Measurements from ENCODE around the gene PFDN2. TPM values are rescaled to one million over a fixed set of nuclear protein-coding genes. Genes with fewer than 3 reads are reported as not detected.

PFDN2 gene
- total and polyA plus RNA-seq, 10 of the 15 experiments (the other 5 are each of a cell fraction or from before 2014, with no cell fraction given), result 30.0 to 141 (median 80.5) TPM

- Histone ChIP-seq H4K20me1 (ENCODE audit: control insufficient read depth, insufficient read depth) (no peaks in the 10 kb centered on the region), H3K4me3 (no peak overlapping the region), H3K4me2 (ENCODE audit: control insufficient read depth, insufficient read depth) (no peak overlapping the region), H3K27me3 (replicated peaks in 1 of 2; ENCODE audit: control insufficient read depth in 2 of 2, insufficient read depth in 2 of 2, low read length in 1 of 2) (no peaks in the 10 kb centered on the region), H3K36me3 (ENCODE audit: control insufficient read depth in 2 of 2, insufficient read depth in 2 of 2, low read length in 1 of 2) (no peaks in the 10 kb centered on the region), H3K4me1 (ENCODE audit: control insufficient read depth, insufficient read depth, low read length) (no peaks in the 10 kb centered on the region; the same call in 1 of the 2 replicates), H3K27ac (ENCODE audit: control insufficient read depth, insufficient read depth) (no peak overlapping the region), H3K9me3 (replicated peaks; ENCODE audit: control insufficient read depth, insufficient read depth, low read length) (no peaks in the 10 kb centered on the region), H3K9ac (ENCODE audit: control insufficient read depth, insufficient read depth, low read length) (no peak overlapping the region), H2AFZ (ENCODE audit: control insufficient read depth, low read depth, low read length) (no peak overlapping the region), H3K79me2 (ENCODE audit: control insufficient read depth, insufficient read depth, low read length) (no peaks in the 10 kb centered on the region)
- ChIA-PET CTCF (interaction anchor here (1.0 kb wide), 1 partner anchor 80 kb away, joined by 3 read pairs; no protein-coding TSS in a partner anchor), POLR2A (no interaction called here), SMC1A (ENCODE audit: uncharacterized antibody, unreplicated experiment) (no interaction called here), RAD21 (ENCODE audit: unreplicated experiment) (no interaction called here)
- ATAC-seq, result no peak
- intact Hi-C loops (cut with micrococcal nuclease; ENCODE audit: unreplicated experiment), result no loop called here
- no peak for FAIRE-seq
- WGBS (ENCODE audit: insufficient coverage, insufficient replicate concordance, low lambda C conversion rate, missing lambda C conversion rate), result 54% methylated on average over 9 of the region's 9 CpGs
- TF ChIP-seq HDAC6 (IDR thresholded peaks at IDR 0.05; ENCODE audit: unreplicated experiment) (no peak), HDGF (IDR thresholded peaks at IDR 0.05) (no peak), SREBF1 (IDR thresholded peaks at IDR 0.05; ENCODE audit: low read length) (no peak), MEF2B (IDR thresholded peaks at IDR 0.05; ENCODE audit: partially characterized antibody, poor library complexity, severe bottlenecking) (no peak), POU2F2 (IDR thresholded peaks at IDR 0.05; ENCODE audit: borderline replicate concordance, low read depth, low read length) (no peak), ZZZ3 (IDR thresholded peaks at IDR 0.05; ENCODE audit: control insufficient read depth, insufficient read length, low read depth) (no peak), SUPT20H (IDR thresholded peaks at IDR 0.05; ENCODE audit: borderline replicate concordance, control insufficient read depth, low read depth, low read length) (no peak), NKRF (conservative IDR thresholded peaks at IDR 0.05) (no peak), ESRRA (IDR thresholded peaks at IDR 0.05; ENCODE audit: low read length) (no peak), STAT3 (IDR thresholded peaks at IDR 0.05; ENCODE audit: low read depth, low read length) (no peak), E2F4 (IDR thresholded peaks at IDR 0.05; ENCODE audit: low read depth, low read length) (no peak), SPI1 (IDR thresholded peaks at IDR 0.05; ENCODE audit: borderline replicate concordance, insufficient read depth, low read depth, low read length) (no peak), USF2 (IDR thresholded peaks at IDR 0.05; ENCODE audit: borderline replicate concordance, low read depth, low read length) (no peak), HCFC1 (IDR thresholded peaks at IDR 0.05; ENCODE audit: low read length) (no peak), RUNX3 (IDR thresholded peaks at IDR 0.05; ENCODE audit: low read length) (no peak), REST (IDR thresholded peaks at IDR 0.05; ENCODE audit: low read depth, low read length) (no peak)
- BruUV-seq (replicated peaks), result no TSS peak
- in situ Hi-C loops (cut with MboI), result no loop called here
- DNase-seq (ENCODE audit: low read depth, low spot score), result no peak
Measured at GRCh38 chr1:161077426-161077825, 40.4 kb downstream of the PFDN2 start.
